GM12891 (cell line): ENCODE measurements around the gene VPS13A.

Experiments
- POLR2A ChIP-seq: IDR thresholded peaks from 2 replicates; pipeline ENCODE4 v1.6.1; 2011; ENCODE audit warnings: low read depth, low read length, control low read depth
- POLR2AphosphoS5 ChIP-seq: IDR thresholded peaks from 2 replicates; pipeline ENCODE4 v1.6.1; 2011; ENCODE audit warnings: low read depth, low read length, control low read depth
- TAF1 ChIP-seq: IDR thresholded peaks from 2 replicates; pipeline ENCODE4 v1.6.1; 2011; ENCODE audit warnings: low read depth, low read length, control low read depth

DNA sequence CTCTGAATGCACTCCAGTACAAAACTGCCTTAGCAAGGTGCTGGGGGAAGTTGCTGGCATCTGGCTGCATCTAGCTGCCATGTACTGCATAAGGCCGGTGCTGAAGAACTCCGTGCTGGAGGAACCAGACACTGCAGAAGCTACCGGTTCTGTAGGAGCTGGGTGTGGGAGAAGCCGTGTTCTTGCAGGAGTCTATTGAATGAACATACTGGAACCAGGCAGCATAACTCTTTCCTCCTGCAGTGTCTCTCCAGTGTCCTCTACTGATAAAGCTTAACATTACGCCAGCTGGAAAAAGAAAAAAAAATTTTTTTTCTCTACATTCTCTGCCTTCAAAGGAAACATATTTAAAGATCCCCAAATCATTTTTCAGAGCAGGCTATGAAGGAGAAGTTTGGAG, 38.5 kb downstream of the VPS13A start:
- TF ChIP-seq POLR2A, result no peak
- TF ChIP-seq TAF1, result no peak
- TF ChIP-seq POLR2AphosphoS5, result no peak
